ENCODE data around the gene TTC13. TPM values are rescaled to one million over a fixed set of nuclear protein-coding genes. Genes with fewer than 3 reads are reported as not detected.
"Not testable (repeated sequence)": the region's sequence is repeated elsewhere in the genome, so short reads cannot be mapped to it uniquely, and the experiment has no call there.

The TTC13 gene
- total and polyA plus RNA-seq, 2 of the 4 experiments (the other 2 are of a cell fraction), result 6.1 to 9.1 TPM

- peak overlapping the region; percentile 58 for H2AK9ac ChIP-seq (replicated peaks; ENCODE audit: low read depth, low read length, poor library complexity)
- H3K9me1 ChIP-seq (ENCODE audit: insufficient read depth, low read length); H2BK5ac ChIP-seq (ENCODE audit: low read depth, low read length, poor library complexity, severe bottlenecking); H2BK20ac ChIP-seq (ENCODE audit: low read depth, low read length); POLR2A ChIA-PET (ENCODE audit: unreplicated experiment); H3K23ac ChIP-seq (ENCODE audit: low read depth, low read length); in situ Hi-C loops (cut with MboI; ENCODE audit: low sequenced_read_pairs); H4K8ac ChIP-seq (ENCODE audit: low read depth in 2 of 2, low read length in 2 of 2); H4K5ac ChIP-seq (ENCODE audit: low read depth, low read length); H2AFZ ChIP-seq (replicated peaks; ENCODE audit: low read length, poor library complexity); dilution Hi-C loops (cut with HindIII; ENCODE audit: low sequenced_read_pairs, unreplicated experiment); H3K4me2 ChIP-seq (ENCODE audit: low read depth, low read length); BruUV-seq (replicated peaks); H3K9ac ChIP-seq (ENCODE audit: low read depth, low read length); H3K4me1 ChIP-seq (ENCODE audit: control insufficient read depth, insufficient read depth, low read length); H4K20me1 ChIP-seq (ENCODE audit: insufficient read depth, low read length); ATAC-seq (ENCODE audit: low read depth); H4K91ac ChIP-seq (ENCODE audit: insufficient read depth, low read depth, low read length); H3K27me3 ChIP-seq (ENCODE audit: control insufficient read depth, insufficient read depth, low read length); intact Hi-C loops (cut with micrococcal nuclease); H3K27ac ChIP-seq (ENCODE audit: insufficient read depth, low read length); H3K14ac ChIP-seq (replicated peaks; ENCODE audit: low read depth, low read length); H3K18ac ChIP-seq (ENCODE audit: low read depth, low read length); CTCF ChIA-PET; H3K56ac ChIP-seq (ENCODE audit: extremely low read depth, insufficient read depth, low read length); H3K9me3 ChIP-seq (ENCODE audit: control insufficient read depth, insufficient read depth, low read length); H3K36me3 ChIP-seq (ENCODE audit: control insufficient read depth, insufficient read depth, low read length); H2BK15ac ChIP-seq (ENCODE audit: low read depth, low read length); H3K4ac ChIP-seq (ENCODE audit: low read depth, low read length); DNase-seq; H2BK120ac ChIP-seq (ENCODE audit: low read depth, low read length); H3K4me3 ChIP-seq (ENCODE audit: insufficient read depth, low read depth, low read length); H2AK5ac ChIP-seq (ENCODE audit: low read depth, low read length): not testable (repeated sequence)
- H3K79me1 ChIP-seq (ENCODE audit: low read depth in 1 of 2, low read length in 2 of 2), result peaks cover 29 to 38% of the 10 kb centered on the region in 2 experiments
- WGBS, 2 experiments (ENCODE audit: extremely low coverage in 2 of 2, insufficient read length in 1 of 2), result no CpG with 5 or more reads among the region's 10 CpGs
Measured at GRCh38 chr1:230984622-230985515, 6.2 kb upstream of the TTC13 start.
